ENCODE results near the gene DYNLT3. TPM values are rescaled to one million over a fixed set of nuclear protein-coding genes. Genes with fewer than 3 reads are reported as not detected.

Gene DYNLT3
- polyA plus RNA-seq (2012; ENCODE audit: missing spikeins): 14.0 TPM

- DNase-seq (ENCODE audit: insufficient read length): peak; percentile 43
- TF ChIP-seq TAF1 (IDR thresholded peaks at IDR 0.05; ENCODE audit: borderline replicate concordance, low read depth, low read length) (no peak), POLR2A (IDR thresholded peaks at IDR 0.05; ENCODE audit: low read depth, low read length) (peak; percentile 27; the same call in 1 of the 2 replicates), POLR2AphosphoS5 (IDR thresholded peaks at IDR 0.05; ENCODE audit: low read depth, low read length) (no peak)
- FAIRE-seq: peak; percentile 92
These were observed at the start of gene DYNLT3 for GRCh38 chrX:37846934-37847732. TSS of gene DYNLT3 (minus strand) at chrX:37847571. CDS start at chrX:37847510, 61 bp downstream.

- no peak for DNase-seq (ENCODE audit: insufficient read length)
- no peak for FAIRE-seq
- TF ChIP-seq POLR2AphosphoS5 (IDR thresholded peaks at IDR 0.05; ENCODE audit: low read depth, low read length) (no peak), TAF1 (IDR thresholded peaks at IDR 0.05; ENCODE audit: borderline replicate concordance, low read depth, low read length) (no peak), POLR2A (IDR thresholded peaks at IDR 0.05; ENCODE audit: low read depth, low read length) (no peak)
These were observed 49.1 kb upstream of the DYNLT3 start for GRCh38 chrX:37896511-37896890.

GRCh38 chrX:37895795-37896510 is 48.6 kb upstream of the DYNLT3 start:
- TF ChIP-seq TAF1 (IDR thresholded peaks at IDR 0.05; ENCODE audit: borderline replicate concordance, low read depth, low read length) (no peak), POLR2AphosphoS5 (IDR thresholded peaks at IDR 0.05; ENCODE audit: low read depth, low read length) (no peak), POLR2A (IDR thresholded peaks at IDR 0.05; ENCODE audit: low read depth, low read length) (no peak)
- DNase-seq (ENCODE audit: insufficient read length): no peak
- no peak for FAIRE-seq

- TF ChIP-seq POLR2A (IDR thresholded peaks at IDR 0.05; ENCODE audit: low read depth, low read length) (no peak), POLR2AphosphoS5 (IDR thresholded peaks at IDR 0.05; ENCODE audit: low read depth, low read length) (no peak), TAF1 (IDR thresholded peaks at IDR 0.05; ENCODE audit: borderline replicate concordance, low read depth, low read length) (no peak)
- no peak for FAIRE-seq
- no peak for DNase-seq (ENCODE audit: insufficient read length)
These were observed 47.4 kb upstream of the DYNLT3 start for GRCh38 chrX:37894725-37895124.

GRCh38 chrX:37888010-37888409 is 40.6 kb upstream of the DYNLT3 start:
- FAIRE-seq (no peak), DNase-seq (ENCODE audit: insufficient read length) (no peak)
- TF ChIP-seq POLR2AphosphoS5 (IDR thresholded peaks at IDR 0.05; ENCODE audit: low read depth, low read length) (no peak), POLR2A (IDR thresholded peaks at IDR 0.05; ENCODE audit: low read depth, low read length) (no peak), TAF1 (IDR thresholded peaks at IDR 0.05; ENCODE audit: borderline replicate concordance, low read depth, low read length) (no peak)

GRCh38 chrX:37887347-37887746 is 40.0 kb upstream of the DYNLT3 start:
- FAIRE-seq (peak; percentile 17), DNase-seq (ENCODE audit: insufficient read length) (no peak)
- TF ChIP-seq POLR2AphosphoS5 (IDR thresholded peaks at IDR 0.05; ENCODE audit: low read depth, low read length) (no peak), POLR2A (IDR thresholded peaks at IDR 0.05; ENCODE audit: low read depth, low read length) (no peak), TAF1 (IDR thresholded peaks at IDR 0.05; ENCODE audit: borderline replicate concordance, low read depth, low read length) (no peak)

- FAIRE-seq (no peak), DNase-seq (ENCODE audit: insufficient read length) (no peak)
- TF ChIP-seq TAF1 (IDR thresholded peaks at IDR 0.05; ENCODE audit: borderline replicate concordance, low read depth, low read length) (no peak), POLR2AphosphoS5 (IDR thresholded peaks at IDR 0.05; ENCODE audit: low read depth, low read length) (no peak), POLR2A (IDR thresholded peaks at IDR 0.05; ENCODE audit: low read depth, low read length) (no peak)
These were observed 35.8 kb upstream of the DYNLT3 start for GRCh38 chrX:37883196-37883595.

- no peak for FAIRE-seq
- no peak for DNase-seq (ENCODE audit: insufficient read length)
- no peak for TF ChIP-seq POLR2AphosphoS5 (IDR thresholded peaks at IDR 0.05; ENCODE audit: low read depth, low read length)
- no peak for TF ChIP-seq POLR2A (IDR thresholded peaks at IDR 0.05; ENCODE audit: low read depth, low read length)
- no peak for TF ChIP-seq TAF1 (IDR thresholded peaks at IDR 0.05; ENCODE audit: borderline replicate concordance, low read depth, low read length)
These were observed 32.3 kb upstream of the DYNLT3 start for GRCh38 chrX:37879692-37880091.

GRCh38 chrX:37876716-37877115 is 29.3 kb upstream of the DYNLT3 start:
- FAIRE-seq (no peak), DNase-seq (ENCODE audit: insufficient read length) (no peak)
- TF ChIP-seq POLR2AphosphoS5 (IDR thresholded peaks at IDR 0.05; ENCODE audit: low read depth, low read length) (no peak), POLR2A (IDR thresholded peaks at IDR 0.05; ENCODE audit: low read depth, low read length) (no peak), TAF1 (IDR thresholded peaks at IDR 0.05; ENCODE audit: borderline replicate concordance, low read depth, low read length) (no peak)

- DNase-seq (ENCODE audit: insufficient read length): no peak
- TF ChIP-seq POLR2A (IDR thresholded peaks at IDR 0.05; ENCODE audit: low read depth, low read length) (no peak), POLR2AphosphoS5 (IDR thresholded peaks at IDR 0.05; ENCODE audit: low read depth, low read length) (no peak), TAF1 (IDR thresholded peaks at IDR 0.05; ENCODE audit: borderline replicate concordance, low read depth, low read length) (no peak)
- FAIRE-seq: no peak
These were observed 28.3 kb upstream of the DYNLT3 start for GRCh38 chrX:37875675-37876074.

GRCh38 chrX:37873220-37873619 is 25.8 kb upstream of the DYNLT3 start:
- DNase-seq (ENCODE audit: insufficient read length) (no peak), FAIRE-seq (no peak)
- no peak for TF ChIP-seq POLR2A (IDR thresholded peaks at IDR 0.05; ENCODE audit: low read depth, low read length)
- TF ChIP-seq POLR2AphosphoS5 (IDR thresholded peaks at IDR 0.05; ENCODE audit: low read depth, low read length): no peak
- no peak for TF ChIP-seq TAF1 (IDR thresholded peaks at IDR 0.05; ENCODE audit: borderline replicate concordance, low read depth, low read length)

- TF ChIP-seq POLR2A (IDR thresholded peaks at IDR 0.05; ENCODE audit: low read depth, low read length) (no peak), TAF1 (IDR thresholded peaks at IDR 0.05; ENCODE audit: borderline replicate concordance, low read depth, low read length) (no peak), POLR2AphosphoS5 (IDR thresholded peaks at IDR 0.05; ENCODE audit: low read depth, low read length) (no peak)
These were observed 24.9 kb upstream of the DYNLT3 start for GRCh38 chrX:37872303-37872655.

More at GRCh38 chrX:37872303-37872655, 24.9 kb upstream of the DYNLT3 start:
- FAIRE-seq (no peak), DNase-seq (ENCODE audit: insufficient read length) (no peak)

All from GM12892 (cell line).